Measurements from ENCODE around the gene FSHB.
A peak's percentile ranks its signal among the peaks of the same experiment; 100 is the strongest.
"Not testable (repeated sequence)": the region's sequence is repeated elsewhere in the genome, so short reads cannot be mapped to it uniquely, and the experiment has no call there.

The FSHB gene

DNA sequence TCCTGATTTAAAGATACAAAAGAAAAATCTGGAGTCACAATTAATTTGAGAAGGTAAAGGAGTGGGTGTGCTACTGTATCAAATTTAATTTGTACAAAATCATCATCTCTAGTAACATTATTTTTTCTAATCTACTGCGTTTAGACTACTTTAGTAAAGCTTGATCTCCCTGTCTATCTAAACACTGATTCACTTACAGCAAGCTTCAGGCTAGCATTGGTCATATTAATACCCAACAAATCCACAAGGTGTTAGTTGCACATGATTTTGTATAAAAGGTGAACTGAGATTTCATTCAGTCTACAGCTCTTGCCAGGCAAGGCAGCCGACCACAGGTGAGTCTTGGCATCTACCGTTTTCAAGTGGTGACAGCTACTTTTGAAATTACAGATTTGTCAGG is at the start of gene FSHB:
TSS of gene FSHB (plus strand) at position 301 of the 400 bp plus-strand sequence. CDS start 889 bp downstream, outside the sequence.
- DNase-seq, result no peak

DNA sequence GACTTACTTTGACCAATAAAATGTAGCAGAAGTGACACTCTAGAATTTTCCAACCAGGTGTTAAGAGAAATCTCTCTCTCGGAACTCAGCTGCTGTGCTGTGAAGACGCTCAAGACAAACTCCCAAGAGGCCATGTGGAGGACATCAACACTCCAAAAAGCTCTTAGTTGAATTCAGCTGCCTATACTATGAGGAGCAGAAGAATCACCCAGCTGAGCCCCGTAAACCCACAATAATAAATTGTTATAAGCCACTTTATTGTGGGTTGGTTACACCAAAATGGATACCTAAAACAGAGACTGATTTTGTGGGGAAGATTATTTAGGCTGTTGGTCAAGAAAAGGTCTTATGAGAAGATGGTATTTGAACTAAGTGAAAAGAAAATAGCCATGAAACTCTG is 44.1 kb upstream of the FSHB start:
- DNase-seq, result no peak

DNA sequence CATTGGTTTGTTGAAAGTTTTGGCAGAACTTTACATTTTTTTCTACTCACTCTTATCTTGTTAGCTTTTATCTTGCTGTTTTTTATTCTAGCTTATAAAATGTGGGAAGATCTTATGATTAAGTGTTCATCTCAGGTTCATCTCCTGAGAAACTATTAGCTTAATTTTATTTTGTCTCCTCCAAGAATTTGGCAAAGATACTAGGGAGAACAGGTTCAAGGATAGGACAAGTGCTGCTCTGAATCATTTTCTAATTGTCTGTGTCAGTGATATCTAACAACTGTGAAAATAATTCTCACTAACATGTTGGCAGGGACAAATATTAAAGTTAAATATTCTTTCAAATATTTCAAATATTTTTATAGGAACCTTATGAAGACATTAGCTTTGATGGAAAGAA is 38.2 kb upstream of the FSHB start:
- DNase-seq, result no peak

DNA sequence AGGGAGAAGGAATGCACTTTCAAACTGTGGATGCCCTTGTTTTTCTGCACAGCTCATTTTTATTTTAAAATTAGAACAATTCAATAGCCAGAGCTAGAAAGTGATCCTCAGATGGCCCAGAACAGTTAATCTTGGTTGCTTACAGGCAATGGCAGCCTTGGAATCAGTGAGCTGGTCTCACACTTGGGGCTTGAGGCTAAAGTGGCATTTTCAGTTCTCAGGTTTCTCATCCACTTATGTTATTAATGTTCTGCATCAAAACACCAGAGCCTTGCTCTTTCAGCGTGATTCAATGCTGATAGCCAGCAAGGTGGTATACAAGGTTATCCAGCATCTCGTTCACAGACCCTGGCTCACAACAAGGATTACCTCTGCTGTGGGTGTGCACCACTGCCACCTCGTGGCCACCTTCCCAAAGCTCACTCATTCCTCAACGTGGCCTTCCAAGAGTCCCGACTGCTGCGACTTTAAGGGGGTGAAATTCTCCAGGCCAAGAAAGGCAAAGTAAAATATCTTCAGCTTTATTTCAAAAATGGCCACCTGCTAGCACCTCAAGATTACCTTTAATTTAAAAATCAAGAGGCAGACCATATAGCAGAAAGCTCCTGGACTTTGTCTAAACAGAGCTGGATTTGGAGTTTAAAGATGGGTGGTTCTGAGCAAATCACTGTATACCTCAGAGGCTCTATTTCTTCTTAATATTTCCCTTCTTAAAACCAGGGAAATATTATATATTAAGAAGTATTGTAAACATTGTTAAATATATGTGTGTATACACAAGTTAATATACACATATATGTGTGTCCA is 34.2 kb upstream of the FSHB start:
- DNase-seq, result peak; percentile 27

DNA sequence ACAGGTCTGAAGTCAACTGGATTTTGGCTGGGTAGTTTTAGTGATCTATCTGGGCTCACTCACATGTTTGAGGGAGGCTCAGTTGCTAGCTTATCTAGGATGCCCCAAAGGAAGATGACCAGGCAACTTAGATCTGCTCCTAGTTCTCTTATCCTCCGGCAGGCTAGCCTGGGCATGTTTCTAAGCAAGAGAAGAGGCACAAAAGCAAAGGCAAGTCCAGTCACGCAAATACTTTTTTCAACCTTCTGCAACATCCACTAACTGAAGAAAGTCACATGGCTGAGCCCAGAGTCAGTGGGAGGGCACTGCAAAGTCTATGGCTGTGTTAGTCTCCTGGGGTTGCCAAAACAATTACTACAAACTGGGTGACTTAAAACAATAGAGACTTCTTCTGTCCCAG is 32.9 kb upstream of the FSHB start:
- no peak for DNase-seq

DNA sequence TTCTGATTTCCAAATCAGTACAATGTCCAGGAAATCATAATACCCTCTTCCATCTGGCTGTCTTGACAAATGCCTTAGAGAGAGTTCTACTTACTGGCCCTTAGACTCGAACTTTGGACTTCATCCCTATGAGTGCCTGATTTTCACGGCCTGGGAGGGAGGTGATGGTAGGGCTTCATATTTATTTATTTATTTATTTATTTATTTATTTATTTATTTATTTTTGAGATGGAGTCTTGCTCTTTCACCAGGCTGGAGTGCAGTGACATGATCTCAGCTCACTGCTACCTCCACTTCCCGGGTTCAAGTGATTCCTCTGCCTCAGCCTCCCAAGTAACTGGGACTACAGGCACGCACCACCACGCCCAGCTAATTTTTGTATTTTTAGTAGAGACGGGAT is 27.8 kb upstream of the FSHB start:
- DNase-seq, result not testable (repeated sequence)

DNA sequence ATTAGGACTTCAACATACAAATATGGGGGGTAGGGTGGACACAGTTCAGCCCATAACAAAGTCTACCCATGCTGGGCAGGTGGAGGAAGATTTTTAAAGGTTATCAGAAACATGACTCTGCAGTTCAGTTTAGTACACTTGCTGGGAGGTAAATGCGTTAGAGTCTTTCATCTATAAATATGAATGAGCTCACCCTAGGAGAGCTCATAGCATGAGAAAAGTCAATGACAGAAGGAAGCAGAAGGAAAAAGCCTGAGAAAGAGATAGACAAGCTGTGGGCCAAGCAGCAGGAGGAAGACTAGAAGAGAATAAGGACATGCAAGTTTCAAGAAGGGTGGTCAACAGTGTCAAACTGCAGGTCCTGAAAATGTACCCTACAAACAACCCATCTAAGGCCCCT is 27.0 kb upstream of the FSHB start:
- no peak for DNase-seq

DNA sequence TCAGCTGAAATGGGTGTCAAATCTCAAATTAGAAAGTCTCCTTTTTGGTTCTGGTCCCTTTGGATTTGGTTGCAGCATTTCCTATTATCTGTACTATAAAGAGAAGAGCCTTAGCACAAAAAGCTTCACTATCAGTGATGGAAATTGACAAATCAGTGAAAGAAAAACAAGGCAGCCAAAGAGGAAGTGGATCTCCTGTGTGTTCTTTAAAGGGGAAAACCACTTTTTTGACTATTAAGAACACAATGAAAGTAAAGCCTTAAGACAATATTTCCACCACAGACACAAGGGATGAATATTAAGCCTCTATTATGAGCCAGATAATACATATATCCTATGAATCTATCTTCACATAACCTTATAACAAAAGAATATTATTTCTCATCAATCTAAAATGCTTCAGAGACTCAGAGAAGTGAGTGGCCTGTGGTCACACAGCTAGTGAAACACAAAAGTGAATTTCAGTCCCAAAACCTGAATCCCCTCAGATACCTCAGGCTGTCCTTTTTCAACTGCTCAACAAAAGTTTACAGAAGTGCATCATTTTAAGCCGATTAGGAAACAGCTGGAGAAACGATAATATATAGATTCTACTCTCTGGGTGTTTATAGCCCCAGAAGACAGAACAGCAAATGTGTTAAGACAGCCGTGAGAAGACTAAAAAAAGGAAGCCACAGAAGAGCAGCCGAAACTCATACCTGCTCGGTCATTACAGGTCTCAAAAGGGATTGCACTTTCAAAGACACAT is 24.4 kb upstream of the FSHB start:
- no peak for DNase-seq

DNA sequence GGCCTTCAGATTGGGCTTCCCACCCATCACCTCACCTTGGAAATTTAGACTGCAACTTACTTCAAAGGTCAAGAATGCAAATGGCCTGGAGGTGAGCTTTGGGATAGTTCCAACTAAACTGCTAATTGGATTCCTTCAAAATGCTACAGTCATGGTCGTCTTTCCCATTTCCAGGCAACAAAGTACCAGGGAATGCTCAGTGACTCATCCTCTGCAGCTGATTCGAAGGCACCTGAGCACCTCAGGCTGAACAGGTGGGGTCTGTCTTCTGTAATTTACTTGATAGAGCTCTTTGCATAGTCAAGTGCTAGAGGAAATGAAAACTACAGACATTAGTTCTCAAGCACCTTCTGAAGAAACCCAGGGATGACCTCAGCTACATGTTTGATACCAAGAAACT is 20.5 kb upstream of the FSHB start:
- DNase-seq, result no peak

DNA sequence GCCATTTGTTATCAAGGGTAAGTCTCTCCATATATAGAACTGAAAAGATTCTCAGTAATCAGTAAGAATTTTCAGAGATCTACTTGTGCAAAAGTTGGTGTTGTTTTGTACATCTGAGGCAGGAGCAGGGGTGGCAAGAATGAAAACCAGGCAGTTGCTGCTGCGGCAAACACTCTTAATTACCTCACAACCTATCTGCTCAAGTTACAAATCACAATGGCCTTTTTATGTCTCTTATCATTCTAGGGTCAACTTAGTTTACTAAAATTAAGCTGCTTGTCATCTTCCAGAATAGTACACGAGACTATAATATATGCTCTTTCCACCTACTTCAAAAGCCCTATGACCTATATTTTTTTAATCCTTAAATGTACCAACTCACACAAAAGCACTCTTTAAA is 14.3 kb upstream of the FSHB start:
- no peak for DNase-seq

DNA sequence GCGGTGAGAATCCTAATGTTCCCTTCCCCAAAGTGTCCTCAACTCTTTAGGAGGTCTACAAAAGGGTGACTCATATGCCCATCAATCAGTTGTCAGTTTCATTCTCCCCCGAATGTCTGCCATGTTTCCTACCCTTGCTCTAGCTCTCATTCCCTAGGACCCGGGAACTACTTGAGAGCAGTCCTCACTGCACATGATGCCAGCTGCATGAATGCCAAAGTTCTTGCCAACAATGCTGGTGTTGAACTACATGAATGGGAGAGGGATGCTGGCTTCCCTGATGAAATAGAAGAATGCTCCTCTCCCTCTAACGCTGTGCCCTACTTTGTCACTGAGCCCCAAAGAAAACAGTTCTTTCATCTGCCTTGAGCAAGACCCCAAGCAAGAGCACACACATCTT is 12.5 kb upstream of the FSHB start:
- no peak for DNase-seq

DNA sequence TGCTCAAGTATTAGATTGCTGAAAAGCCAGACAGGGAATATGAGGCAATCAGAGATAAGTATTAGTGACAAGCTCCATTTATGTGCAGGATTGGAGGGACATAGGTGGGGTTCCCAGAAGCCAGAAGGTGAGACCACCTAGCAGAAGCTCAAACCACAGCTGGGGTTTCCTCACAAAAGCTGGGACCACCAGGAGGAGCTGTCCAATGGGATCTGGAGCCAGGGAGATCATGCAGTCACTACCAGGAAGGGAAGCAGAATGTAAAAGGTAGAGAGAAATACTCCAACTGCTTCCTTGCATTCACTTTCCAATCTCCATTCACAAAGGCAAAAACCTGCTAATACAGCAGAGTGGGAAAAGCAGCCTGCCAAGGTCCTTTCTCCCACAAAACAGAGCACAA is 5.2 kb upstream of the FSHB start:
- no peak for DNase-seq

DNA sequence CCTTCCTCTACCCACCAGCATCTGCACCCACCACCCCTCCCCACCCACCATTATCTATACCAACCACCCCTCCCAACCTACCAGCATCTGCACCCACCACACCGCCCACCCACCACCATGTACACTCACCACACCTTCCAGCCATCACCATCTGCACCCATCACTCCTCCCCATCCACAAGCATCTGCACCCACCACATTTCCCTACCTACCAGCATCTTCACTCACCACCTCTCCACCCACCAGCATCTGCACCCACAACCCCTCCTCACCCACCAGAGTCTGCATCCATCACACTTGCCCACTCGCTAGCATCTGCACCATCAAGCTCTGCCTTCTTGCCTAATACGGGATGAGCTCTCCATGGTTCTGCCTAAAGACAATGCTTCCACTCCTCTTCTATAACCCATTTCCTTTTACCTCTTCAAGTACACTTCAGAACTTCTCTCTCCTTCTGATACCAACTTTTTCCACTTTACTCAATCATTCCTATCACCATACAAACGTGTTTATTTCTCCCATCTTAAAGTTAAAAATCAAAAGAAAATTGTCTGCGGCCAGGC is 2.4 kb upstream of the FSHB start:
- DNase-seq, result no peak

DNA sequence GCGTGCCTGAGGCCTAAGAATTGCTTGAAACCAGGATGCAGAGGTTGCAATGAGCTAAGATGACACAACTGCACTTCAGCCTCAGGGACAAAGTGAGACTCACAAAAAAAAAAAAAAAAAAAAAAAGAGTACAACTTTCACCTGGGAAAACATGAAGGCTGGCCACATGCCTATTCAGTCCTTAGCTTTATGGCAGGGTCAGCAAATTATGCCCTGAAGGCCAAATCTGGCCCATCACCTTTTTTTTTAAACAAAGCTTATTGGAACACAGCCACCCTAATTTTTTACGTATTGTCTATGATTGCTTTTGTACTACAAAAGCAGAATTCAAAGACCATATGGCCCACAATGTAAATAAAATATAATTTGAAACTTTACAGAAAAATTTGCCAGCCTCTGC is 8.2 kb downstream of the FSHB start:
- no peak for DNase-seq

DNA sequence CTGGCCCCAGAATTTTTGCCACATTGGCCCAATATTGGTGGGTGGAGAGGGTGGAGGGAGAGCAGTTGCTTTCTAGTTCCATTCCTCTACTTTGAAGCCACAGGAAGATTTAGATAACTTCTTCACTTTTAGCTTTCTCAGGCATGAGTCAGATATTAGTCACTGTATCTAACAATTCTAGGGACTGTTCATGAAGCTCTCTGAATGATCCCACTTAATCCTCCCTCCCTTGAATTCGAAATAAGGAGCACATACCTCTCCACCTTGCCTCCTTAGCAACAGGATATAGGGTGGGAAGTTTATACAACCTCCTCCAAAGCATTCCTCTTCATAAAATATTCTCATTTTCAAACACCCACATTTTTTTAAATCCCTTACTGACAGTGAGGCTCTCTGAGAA is 13.5 kb downstream of the FSHB start:
- no peak for DNase-seq

DNA sequence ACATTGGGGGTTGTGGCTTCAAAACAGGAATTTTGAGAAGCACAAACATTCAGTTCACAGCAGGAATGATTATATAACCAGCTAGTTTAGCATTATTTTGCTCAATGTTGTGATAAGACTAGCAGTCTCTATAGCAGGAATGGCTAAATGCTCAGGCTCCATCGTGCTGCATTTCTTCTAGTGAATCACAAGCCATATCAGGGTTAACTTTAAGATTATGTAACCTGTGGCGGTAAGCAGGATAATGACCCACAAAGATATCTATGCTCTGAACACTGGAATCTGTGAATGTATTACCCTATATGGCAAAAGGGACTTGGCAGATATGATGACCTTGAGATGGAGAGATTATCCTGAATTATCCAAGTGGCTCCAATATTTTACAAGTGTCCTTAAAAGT is 14.8 kb downstream of the FSHB start:
- DNase-seq, result no peak

DNA sequence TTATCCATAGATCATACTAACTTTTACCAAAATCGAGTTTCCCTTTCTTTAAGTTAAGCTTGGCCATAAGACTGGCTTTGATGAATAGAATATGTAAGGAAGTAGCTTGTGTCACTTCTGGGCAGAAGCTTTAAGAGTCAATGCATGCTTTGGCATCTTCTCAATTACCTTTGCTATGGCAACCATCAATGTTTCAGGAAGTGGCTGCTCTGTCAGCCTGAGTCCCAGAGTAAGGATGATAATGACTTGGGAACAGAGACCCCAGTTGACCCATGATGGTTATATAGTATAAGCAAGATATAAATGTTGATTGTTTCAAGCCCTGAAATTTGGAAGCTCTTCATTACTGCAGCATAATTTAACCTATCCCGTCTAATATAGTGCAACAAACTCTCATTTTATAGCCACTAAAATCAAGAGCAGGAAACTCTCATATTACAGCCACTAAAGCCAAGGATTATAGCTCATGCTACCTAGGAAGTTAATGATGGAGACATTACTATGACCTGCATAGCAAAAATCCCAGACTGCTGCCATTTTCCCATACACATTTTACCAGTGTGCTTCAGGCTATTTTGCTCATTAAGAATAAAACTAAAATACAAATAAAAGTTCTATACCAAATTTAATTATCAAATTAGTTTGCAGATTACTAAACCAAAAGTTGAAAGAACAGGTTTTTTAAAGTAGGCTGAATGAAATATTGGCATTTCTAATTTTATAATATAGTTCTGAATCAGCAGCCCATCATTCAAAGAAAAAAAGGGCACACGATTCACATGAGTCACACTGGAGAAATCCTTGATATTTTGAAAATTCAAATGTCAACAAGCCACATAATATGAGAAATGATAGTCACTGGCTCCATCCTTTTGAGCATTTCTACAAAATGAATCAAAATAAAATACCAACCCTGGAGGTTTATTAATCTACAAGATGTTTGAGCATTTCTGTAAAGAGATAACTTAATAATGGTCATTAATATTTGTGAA is 23.8 kb downstream of the FSHB start:
- no peak for DNase-seq

DNA sequence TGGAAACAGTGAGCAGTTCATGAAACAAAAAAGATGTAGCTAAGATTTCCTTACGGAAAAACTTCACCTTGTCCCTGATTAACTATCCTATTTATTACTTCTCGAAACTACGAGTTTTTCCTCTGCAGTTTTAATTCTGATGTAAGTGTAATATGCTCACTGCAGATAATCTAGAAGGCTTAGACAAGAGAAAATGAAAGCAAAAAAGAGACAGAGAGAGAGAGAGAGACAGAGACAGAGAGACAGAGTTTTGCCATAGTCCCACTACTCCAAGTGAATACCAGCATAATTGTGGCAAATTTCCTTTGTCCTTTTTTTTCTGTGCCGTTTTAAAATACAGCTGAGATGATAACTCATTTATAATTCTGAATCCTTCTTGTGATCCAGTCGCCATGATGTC is 24.8 kb downstream of the FSHB start:
- DNase-seq, result no peak

DNA sequence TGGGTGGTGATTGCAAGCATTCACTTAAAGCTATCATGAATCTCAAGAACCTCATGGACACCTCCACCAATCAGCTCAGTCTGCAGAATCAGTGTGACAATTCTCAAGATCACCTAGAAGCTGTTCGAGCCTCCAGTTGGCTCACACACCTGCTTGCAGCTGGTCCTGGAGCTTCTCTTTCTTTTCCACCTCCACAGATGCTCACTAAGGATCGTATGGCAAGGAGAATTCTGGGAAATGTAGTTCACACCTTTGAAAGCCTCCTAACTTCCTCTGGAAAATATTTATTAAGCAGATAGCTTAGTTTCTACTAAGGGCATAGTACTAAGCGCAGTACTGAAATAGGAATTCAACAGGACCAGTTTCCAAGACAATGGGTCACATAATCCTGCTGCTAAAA is 26.2 kb downstream of the FSHB start:
- DNase-seq, result no peak

DNA sequence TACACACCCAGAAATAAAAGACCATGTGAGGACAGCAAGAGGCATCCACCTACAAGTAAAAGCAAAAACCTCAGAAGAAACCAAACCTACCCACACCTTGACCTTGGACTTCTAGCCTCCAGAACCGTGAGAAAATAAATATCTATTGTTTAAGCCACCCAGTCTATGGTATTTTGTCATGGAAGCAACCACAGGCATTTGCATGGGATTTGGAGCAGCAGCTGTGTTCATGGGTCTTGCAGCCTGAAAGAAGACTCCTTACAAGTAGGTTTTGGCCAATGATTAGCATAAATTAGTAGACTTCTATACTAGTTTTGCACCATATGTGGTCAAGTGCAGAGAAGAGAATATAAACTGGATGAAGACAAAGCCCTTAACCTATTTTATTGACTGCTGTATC is 27.9 kb downstream of the FSHB start:
- no peak for DNase-seq

DNA sequence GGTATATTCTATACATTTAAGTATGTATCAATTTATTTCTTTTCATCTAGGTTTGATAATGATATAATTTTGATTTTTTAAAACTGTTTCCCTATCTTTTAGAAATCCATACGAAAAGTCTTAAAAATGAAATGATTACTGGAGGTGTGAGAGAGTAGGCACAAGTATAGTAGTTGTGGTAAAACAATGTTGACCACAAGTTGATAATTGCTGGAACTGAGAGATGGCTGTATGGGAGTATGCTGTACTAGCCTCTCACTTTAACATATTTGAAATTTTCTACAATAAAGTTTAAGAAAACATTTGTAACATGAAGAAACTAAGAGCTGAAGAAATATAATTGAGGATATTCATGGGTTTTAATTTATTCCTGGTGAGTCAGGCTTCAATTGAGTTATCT is 30.0 kb downstream of the FSHB start:
- no peak for DNase-seq

DNA sequence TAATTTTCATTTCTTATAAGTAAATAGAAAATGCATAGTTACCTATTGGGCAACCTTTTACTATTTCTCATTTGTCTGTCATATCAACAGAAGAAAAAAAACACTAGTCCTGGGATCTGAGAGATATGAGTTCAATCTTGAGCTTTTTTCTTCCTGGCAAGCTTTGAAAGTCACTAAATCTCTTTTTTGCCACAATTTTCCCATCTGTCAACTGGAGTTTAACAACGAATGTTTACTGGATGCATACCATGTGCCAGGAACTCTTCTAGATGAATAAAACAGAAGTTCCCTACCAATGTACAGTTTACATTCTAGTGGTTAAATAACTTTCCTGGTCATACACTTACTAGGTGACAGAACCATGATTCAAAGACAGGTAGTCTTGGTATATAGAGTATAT is 31.0 kb downstream of the FSHB start:
- DNase-seq, result no peak

DNA sequence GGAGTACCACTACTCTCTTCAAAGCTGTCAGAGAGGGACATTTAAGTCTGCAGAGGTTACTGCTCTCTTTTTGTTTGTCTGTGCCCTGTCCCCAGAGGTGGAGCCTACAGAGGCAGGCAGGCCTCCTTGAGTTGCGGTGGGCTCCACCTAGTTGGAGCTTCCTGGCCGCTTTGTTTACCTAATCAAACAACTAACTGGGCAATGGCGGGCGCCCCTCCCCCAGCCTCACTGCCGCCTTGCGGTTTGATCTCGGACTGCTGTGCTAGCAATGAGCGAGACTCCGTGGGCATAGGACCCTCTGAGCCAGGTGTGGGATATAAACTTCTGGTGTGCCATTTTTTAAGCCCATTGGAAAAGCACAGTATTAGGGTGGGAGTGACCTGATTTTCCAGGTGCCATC is 37.8 kb downstream of the FSHB start:
- not testable (repeated sequence) for DNase-seq

Data from DMS79 (cell line).